Panc1 (cell line): ENCODE results near the gene EIF5A. TPM values are rescaled to one million over a fixed set of nuclear protein-coding genes. Genes with fewer than 3 reads are reported as not detected.

Experiments
- ATAC-seq: fragments of 200-7000 bp; cut with Tn5 transposase; 2 replicates; pipeline ENCODE4 v1.9.1; 2020; ENCODE audit warnings: mild to moderate bottlenecking, moderate library complexity
- BruUV-seq: library from RNA; stranded (reverse); fragments of 400-500 nt; replicated peaks from 2 replicates; lab custom pipeline; 2021; lab: Mats Ljungman, UMichigan
- CTCF ChIA-PET: fragments of 300-600 bp; sonication (Branson Sonifier 250); formaldehyde crosslinking; loops from one replicate; lab custom pipeline; 2022; ENCODE audit warnings: antibody characterized with exemption; lab: Charles Lee
- POLR2A ChIA-PET: fragments of 300-600 bp; sonication (Branson Sonifier 250); formaldehyde crosslinking; loops from one replicate; lab custom pipeline; 2022; ENCODE audit warnings: antibody characterized with exemption; lab: Charles Lee
- DNase-seq: peaks from one replicate; pipeline ENCODE4 v3.0.0-alpha.2; 2010; ENCODE audit warnings: low read depth, low spot score
- H3K27ac ChIP-seq: 2 replicates; pipeline ENCODE4 v1.5.1; 2011; ENCODE audit warnings: mild to moderate bottlenecking, low read length, inconsistent platforms
- H3K27me3 ChIP-seq: fragments of 200-500 bp; sonication (Bioruptor generic); 2 replicates; pipeline ENCODE4 v1.6.0; 2014; ENCODE audit warnings: low read length, inconsistent platforms; ENCODE audit not compliant: control insufficient read depth, insufficient read depth
- H3K36me3 ChIP-seq: fragments of 200-500 bp; sonication (Bioruptor generic); 2 replicates; pipeline ENCODE4 v1.5.1; 2014; ENCODE audit warnings: inconsistent platforms, mild to moderate bottlenecking, low read length, moderate library complexity; ENCODE audit not compliant: control insufficient read depth, insufficient read depth
- H3K4me1 ChIP-seq: 2 replicates; pipeline ENCODE4 v1.5.1; 2011; ENCODE audit warnings: inconsistent platforms, mild to moderate bottlenecking, low read length, moderate library complexity; ENCODE audit not compliant: control insufficient read depth, insufficient read depth
- H3K4me3 ChIP-seq, 2 experiments: 2 replicates each; pipeline ENCODE4 v1.5.1; 2011 to 2012; ENCODE audit warnings: low read depth in 2 of 2, low read length in 2 of 2, mild to moderate bottlenecking in 2 of 2, inconsistent platforms in 1 of 2, moderate library complexity in 1 of 2
- H3K9me3 ChIP-seq: fragments of 200-500 bp; sonication (Bioruptor generic); 2 replicates; pipeline ENCODE4 v1.5.1; 2014; ENCODE audit warnings: low read depth, mild to moderate bottlenecking, inconsistent platforms, low read length, moderate library complexity; ENCODE audit not compliant: control insufficient read depth, insufficient read depth
- POLR2AphosphoS5 ChIP-seq: IDR thresholded peaks from 2 replicates; pipeline ENCODE4 v1.6.1; 2012; ENCODE audit warnings: mild to moderate bottlenecking, low read depth, low read length, moderate library complexity
- SIN3A ChIP-seq: IDR thresholded peaks from 2 replicates; pipeline ENCODE4 v1.6.1; 2012; ENCODE audit warnings: low read depth, mild to moderate bottlenecking, low read length, moderate library complexity, borderline replicate concordance; ENCODE audit not compliant: insufficient read depth
- TCF7L2 ChIP-seq: IDR thresholded peaks from 2 replicates; pipeline ENCODE4 v1.6.1; 2011; ENCODE audit warnings: mild to moderate bottlenecking, low read depth, low read length, inconsistent platforms
- in situ Hi-C: cut with HindIII; loops from 2 replicates; pipeline ENCODE4 v1.10.0; 2016; ENCODE audit warnings: low sequenced_read_pairs, low pct_unique_long_range_greater_than_20kb
- intact Hi-C: fragments of 100-400 bp; cut with micrococcal nuclease; formaldehyde crosslinking; loops from one replicate; pipeline ENCODE4 v1.10.0; 2022; ENCODE audit not compliant: unreplicated experiment
- total RNA-seq: library from RNA; stranded (reverse); gene quantifications from one replicate; pipeline ENCODE4 v1.2.1, GENCODE V29; 2021; ENCODE audit not compliant: unreplicated experiment
- TF ChIP-seq, protein P1 (sequence below), 2 experiments: IDR thresholded peaks; 2 replicates each; pipeline ENCODE4 v1.6.1; 2011 to 2012; ENCODE audit warnings: low read depth in 2 of 2, control low read depth in 1 of 2, low read length in 1 of 2, mild to moderate bottlenecking in 1 of 2, moderate library complexity in 1 of 2; ENCODE audit not compliant: insufficient read depth in 1 of 2
- TF ChIP-seq, protein P2 (sequence below): fragments of 450-650 bp; IDR thresholded peaks from 2 replicates; pipeline ENCODE4 v1.5.1; 2017; ENCODE audit warnings: mild to moderate bottlenecking

The EIF5A gene
- total RNA-seq, 1 experiment from 2014 or later, result 728 TPM

DNA sequence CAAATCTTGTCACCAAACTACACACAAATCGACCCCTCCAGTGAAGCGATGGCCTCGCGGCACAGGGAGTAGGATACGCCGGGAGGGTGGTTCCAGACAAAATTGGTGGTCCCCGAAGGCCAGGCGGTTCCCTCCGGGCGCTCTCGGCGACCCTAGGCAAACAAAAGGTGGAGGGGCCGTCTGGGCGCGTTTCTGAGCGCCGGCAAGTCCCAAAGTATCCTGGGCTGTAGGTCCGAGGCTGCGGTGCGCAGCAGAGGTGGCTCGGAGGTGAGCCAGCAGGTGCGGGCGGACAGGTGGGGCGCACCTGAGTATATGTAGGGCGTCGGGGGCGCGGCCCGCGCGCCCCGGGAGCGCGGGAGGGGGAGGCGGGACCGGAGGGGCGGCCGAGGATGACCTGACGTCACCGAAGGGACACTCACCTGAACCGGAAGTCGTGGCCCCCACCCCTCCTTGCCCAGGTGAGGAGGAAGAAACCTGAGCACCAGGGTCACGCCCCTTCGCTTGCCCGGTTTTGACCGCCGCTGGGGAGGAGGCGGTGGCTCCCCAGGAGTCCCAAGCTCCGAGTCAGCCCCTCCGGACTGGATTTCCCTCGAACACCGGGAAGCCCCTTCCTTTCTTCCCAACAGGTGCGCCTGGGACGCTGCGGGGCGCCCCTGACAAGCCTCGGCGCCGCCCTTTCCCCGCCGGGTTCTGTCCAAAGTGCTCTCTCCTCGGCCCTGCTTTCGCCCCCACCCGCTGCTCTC, 45.1 kb upstream of the EIF5A start, which contains the start of gene CLDN7:
Gene CLDN7, minus strand, starts transcription at position 287 of the 743 bp plus-strand sequence. CDS start 435 bp downstream, outside the sequence.
- CTCF ChIA-PET, result no interaction called here
- no peaks in the 10 kb centered on the region for H3K27me3 ChIP-seq
- intact Hi-C loops, result no loop called here
- no peak for DNase-seq
- H3K4me1 ChIP-seq, result peaks cover 22% of the 10 kb centered on the region
- in situ Hi-C loops, result no loop called here
- BruUV-seq, result TSS peak; percentile 90
- H3K36me3 ChIP-seq, result peaks cover 3% of the 10 kb centered on the region
- POLR2A ChIA-PET, result interaction anchor here (0.7 kb wide), 1 partner anchor 29 kb away, joined by 11 read pairs; no protein-coding TSS in a partner anchor
- TF ChIP-seq, protein P1, sequence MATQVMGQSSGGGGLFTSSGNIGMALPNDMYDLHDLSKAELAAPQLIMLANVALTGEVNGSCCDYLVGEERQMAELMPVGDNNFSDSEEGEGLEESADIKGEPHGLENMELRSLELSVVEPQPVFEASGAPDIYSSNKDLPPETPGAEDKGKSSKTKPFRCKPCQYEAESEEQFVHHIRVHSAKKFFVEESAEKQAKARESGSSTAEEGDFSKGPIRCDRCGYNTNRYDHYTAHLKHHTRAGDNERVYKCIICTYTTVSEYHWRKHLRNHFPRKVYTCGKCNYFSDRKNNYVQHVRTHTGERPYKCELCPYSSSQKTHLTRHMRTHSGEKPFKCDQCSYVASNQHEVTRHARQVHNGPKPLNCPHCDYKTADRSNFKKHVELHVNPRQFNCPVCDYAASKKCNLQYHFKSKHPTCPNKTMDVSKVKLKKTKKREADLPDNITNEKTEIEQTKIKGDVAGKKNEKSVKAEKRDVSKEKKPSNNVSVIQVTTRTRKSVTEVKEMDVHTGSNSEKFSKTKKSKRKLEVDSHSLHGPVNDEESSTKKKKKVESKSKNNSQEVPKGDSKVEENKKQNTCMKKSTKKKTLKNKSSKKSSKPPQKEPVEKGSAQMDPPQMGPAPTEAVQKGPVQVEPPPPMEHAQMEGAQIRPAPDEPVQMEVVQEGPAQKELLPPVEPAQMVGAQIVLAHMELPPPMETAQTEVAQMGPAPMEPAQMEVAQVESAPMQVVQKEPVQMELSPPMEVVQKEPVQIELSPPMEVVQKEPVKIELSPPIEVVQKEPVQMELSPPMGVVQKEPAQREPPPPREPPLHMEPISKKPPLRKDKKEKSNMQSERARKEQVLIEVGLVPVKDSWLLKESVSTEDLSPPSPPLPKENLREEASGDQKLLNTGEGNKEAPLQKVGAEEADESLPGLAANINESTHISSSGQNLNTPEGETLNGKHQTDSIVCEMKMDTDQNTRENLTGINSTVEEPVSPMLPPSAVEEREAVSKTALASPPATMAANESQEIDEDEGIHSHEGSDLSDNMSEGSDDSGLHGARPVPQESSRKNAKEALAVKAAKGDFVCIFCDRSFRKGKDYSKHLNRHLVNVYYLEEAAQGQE (IDR thresholded peaks at IDR 0.05; ENCODE audit: insufficient read depth in 1 of 2, low read depth in 2 of 2, low read length in 1 of 2), result no peak
- no peak for TF ChIP-seq POLR2AphosphoS5
- no peak for TF ChIP-seq TCF7L2
- no peak for TF ChIP-seq SIN3A
- TF ChIP-seq, protein P2, sequence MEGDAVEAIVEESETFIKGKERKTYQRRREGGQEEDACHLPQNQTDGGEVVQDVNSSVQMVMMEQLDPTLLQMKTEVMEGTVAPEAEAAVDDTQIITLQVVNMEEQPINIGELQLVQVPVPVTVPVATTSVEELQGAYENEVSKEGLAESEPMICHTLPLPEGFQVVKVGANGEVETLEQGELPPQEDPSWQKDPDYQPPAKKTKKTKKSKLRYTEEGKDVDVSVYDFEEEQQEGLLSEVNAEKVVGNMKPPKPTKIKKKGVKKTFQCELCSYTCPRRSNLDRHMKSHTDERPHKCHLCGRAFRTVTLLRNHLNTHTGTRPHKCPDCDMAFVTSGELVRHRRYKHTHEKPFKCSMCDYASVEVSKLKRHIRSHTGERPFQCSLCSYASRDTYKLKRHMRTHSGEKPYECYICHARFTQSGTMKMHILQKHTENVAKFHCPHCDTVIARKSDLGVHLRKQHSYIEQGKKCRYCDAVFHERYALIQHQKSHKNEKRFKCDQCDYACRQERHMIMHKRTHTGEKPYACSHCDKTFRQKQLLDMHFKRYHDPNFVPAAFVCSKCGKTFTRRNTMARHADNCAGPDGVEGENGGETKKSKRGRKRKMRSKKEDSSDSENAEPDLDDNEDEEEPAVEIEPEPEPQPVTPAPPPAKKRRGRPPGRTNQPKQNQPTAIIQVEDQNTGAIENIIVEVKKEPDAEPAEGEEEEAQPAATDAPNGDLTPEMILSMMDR, result no peak
- ATAC-seq, result no peak
- no peaks in the 10 kb centered on the region for H3K9me3 ChIP-seq
- peak within 1 kb of the TSS; percentile 50 to 65 for H3K4me3 ChIP-seq
- H3K27ac ChIP-seq, result peak within 1 kb of the TSS; percentile 81

DNA sequence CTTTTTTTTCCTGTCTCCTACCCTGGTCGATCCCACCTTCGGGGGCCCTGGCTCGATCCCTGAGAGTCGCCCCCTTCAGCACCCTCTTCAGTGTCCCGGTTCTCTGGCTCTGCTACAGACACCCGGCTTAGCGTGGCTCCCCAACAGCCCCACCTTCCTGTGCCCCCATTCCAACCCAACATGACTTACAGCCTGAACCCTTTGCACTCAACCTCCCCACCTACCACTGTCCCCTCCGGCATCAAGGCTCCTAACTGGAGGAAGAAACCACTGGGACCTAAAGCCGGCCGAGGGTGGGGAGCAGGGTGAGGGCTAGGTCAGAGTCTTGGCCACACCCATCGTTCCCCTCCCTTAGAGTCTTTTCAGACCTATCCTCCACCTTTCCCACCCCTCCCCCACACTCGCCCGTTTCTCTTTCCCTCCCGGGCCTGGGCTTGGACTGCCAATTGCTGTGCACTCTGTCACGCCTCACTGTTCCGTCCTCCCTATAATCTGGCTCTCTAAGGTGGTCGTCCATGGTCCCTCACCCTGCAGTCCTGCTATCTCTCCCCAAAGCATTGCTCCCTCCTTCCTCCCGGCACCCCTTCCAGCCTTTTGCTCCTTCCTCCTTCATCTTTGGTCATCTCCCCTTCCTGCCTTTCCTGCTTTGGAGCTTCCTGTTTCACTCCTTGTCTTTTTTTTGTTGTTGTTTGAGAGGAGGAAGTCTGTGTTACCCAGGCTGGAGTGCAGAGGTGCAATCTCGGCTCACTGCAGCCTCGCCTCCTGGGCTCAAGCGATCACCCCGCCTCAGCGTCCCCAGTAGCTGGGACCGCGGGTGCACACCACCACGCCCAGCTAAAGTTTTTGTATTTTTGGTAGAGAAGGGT, 44.3 kb upstream of the EIF5A start:
- POLR2A ChIA-PET, result no interaction called here
- Histone ChIP-seq H3K27me3 (no peaks in the 10 kb centered on the region), H3K4me3 (peak overlapping the region; percentile 50 to 65), H3K36me3 (peaks cover 3% of the 10 kb centered on the region), H3K27ac (peak overlapping the region; percentile 81), H3K4me1 (peaks cover 22% of the 10 kb centered on the region), H3K9me3 (no peaks in the 10 kb centered on the region)
- ATAC-seq (peak; percentile 63), DNase-seq (no peak)
- CTCF ChIA-PET, result interaction anchor here (0.6 kb wide), 1 partner anchor 197 kb away, joined by 10 read pairs; no protein-coding TSS in a partner anchor
- intact Hi-C loops, result no loop called here
- BruUV-seq, result no TSS peak
- in situ Hi-C loops, result no loop called here
- TF ChIP-seq POLR2AphosphoS5 (peak; percentile 54; the same call in 1 of the 2 replicates), TCF7L2 (no peak), SIN3A (0 out of 2 replicates have a peak, but pooled peaks have one; percentile 20)
